ENCODE data around the gene CTTNBP2NL. TPM values are rescaled to one million over a fixed set of nuclear protein-coding genes. Genes with fewer than 3 reads are reported as not detected.
"Not testable (repeated sequence)": the region's sequence is repeated elsewhere in the genome, so short reads cannot be mapped to it uniquely, and the experiment has no call there.

Gene CTTNBP2NL
- polyA plus RNA-seq, 2 of the 4 experiments (the other 2 are of a cell fraction) = 5.8 to 8.7 TPM

DNA sequence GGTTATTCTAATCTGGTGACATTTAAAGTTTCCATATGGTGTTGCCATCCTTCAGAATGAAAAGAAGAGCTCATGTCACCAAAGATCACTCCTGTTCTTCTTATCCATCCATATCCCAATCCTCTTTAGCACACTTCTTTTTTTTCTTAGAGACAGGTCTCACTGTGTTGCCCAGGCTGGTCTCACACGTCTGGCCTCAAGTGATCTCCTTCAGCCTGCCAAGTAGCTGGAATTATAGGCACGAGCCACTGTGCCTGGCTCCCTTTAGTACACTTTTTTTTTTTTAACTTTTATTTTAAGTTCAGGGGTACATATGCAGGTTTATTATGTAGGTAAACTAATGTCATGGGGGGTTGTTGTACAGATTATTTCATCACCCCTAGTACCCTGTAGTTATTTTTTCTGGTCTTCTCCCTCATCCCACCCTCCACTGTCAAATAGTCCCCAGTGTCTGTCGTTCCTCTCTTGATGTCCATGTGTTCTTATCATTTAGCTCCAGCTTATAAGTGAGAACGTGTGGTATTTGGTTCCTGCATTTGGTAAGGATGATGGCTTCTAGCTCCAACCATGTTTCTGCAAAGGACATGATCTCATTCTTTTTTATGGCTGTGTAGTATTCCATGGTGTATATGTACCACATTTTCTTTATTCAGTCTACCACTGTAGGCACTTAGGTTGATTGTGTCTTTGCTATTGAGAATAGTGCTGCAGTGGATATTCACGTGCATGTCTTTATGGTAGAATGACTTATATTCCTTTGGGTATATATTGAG, 40.6 kb downstream of the CTTNBP2NL start:
- FAIRE-seq (no peak), DNase-seq (ENCODE audit: low read depth in 1 of 2, low spot score in 1 of 2) (no peak), ATAC-seq (no peak)
- no peak for TF ChIP-seq ATOH8 (CRISPR knock-in tag; IDR thresholded peaks at IDR 0.05; ENCODE audit: low read depth)
- TF ChIP-seq FOXS1 (CRISPR knock-in tag; IDR thresholded peaks at IDR 0.05) = no peak
- TF ChIP-seq BHLHE40 (IDR thresholded peaks at IDR 0.05; ENCODE audit: low read depth, low read length) = no peak
- no peak for TF ChIP-seq NFE2L2 (conservative IDR thresholded peaks at IDR 0.05; ENCODE audit: low read length)
- TF ChIP-seq CBX2 (IDR thresholded peaks at IDR 0.05; ENCODE audit: borderline replicate concordance, low read depth) = no peak
- no peak for TF ChIP-seq CHD2 (IDR thresholded peaks at IDR 0.05; ENCODE audit: low read length, partially characterized antibody)
- no peak for TF ChIP-seq HDAC2 (IDR thresholded peaks at IDR 0.05)
- TF ChIP-seq, protein P1, sequence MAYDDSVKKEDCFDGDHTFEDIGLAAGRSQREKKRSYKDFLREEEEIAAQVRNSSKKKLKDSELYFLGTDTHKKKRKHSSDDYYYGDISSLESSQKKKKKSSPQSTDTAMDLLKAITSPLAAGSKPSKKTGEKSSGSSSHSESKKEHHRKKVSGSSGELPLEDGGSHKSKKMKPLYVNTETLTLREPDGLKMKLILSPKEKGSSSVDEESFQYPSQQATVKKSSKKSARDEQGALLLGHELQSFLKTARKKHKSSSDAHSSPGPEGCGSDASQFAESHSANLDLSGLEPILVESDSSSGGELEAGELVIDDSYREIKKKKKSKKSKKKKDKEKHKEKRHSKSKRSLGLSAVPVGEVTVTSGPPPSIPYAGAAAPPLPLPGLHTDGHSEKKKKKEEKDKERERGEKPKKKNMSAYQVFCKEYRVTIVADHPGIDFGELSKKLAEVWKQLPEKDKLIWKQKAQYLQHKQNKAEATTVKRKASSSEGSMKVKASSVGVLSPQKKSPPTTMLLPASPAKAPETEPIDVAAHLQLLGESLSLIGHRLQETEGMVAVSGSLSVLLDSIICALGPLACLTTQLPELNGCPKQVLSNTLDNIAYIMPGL (CRISPR knock-in tag; IDR thresholded peaks at IDR 0.05; ENCODE audit: borderline replicate concordance) = no peak
- no peak for TF ChIP-seq NR3C1 (IDR thresholded peaks at IDR 0.05)
- no peak for TF ChIP-seq SREBF2 (IDR thresholded peaks at IDR 0.05)
- TF ChIP-seq, protein P2, sequence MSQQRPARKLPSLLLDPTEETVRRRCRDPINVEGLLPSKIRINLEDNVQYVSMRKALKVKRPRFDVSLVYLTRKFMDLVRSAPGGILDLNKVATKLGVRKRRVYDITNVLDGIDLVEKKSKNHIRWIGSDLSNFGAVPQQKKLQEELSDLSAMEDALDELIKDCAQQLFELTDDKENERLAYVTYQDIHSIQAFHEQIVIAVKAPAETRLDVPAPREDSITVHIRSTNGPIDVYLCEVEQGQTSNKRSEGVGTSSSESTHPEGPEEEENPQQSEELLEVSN (IDR thresholded peaks at IDR 0.05; ENCODE audit: borderline replicate concordance, low read depth) = no peak
- no peak for TF ChIP-seq CHD4 (IDR thresholded peaks at IDR 0.05; ENCODE audit: borderline replicate concordance)
- no peak for TF ChIP-seq NPAS2 (CRISPR knock-in tag; IDR thresholded peaks at IDR 0.05; ENCODE audit: borderline replicate concordance)
- no peak for TF ChIP-seq ZNF302 (CRISPR knock-in tag; IDR thresholded peaks at IDR 0.05)
- TF ChIP-seq, protein P3, sequence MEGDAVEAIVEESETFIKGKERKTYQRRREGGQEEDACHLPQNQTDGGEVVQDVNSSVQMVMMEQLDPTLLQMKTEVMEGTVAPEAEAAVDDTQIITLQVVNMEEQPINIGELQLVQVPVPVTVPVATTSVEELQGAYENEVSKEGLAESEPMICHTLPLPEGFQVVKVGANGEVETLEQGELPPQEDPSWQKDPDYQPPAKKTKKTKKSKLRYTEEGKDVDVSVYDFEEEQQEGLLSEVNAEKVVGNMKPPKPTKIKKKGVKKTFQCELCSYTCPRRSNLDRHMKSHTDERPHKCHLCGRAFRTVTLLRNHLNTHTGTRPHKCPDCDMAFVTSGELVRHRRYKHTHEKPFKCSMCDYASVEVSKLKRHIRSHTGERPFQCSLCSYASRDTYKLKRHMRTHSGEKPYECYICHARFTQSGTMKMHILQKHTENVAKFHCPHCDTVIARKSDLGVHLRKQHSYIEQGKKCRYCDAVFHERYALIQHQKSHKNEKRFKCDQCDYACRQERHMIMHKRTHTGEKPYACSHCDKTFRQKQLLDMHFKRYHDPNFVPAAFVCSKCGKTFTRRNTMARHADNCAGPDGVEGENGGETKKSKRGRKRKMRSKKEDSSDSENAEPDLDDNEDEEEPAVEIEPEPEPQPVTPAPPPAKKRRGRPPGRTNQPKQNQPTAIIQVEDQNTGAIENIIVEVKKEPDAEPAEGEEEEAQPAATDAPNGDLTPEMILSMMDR (IDR thresholded peaks at IDR 0.05) = no peak
- TF ChIP-seq MYC (IDR thresholded peaks at IDR 0.05; ENCODE audit: borderline replicate concordance, low read length) = no peak
- TF ChIP-seq HEYL (CRISPR knock-in tag; IDR thresholded peaks at IDR 0.05) = no peak
- no peak for TF ChIP-seq RCOR1 (IDR thresholded peaks at IDR 0.05; ENCODE audit: low read depth, low read length)
- POLR2A ChIA-PET = no interaction called here
- Histone ChIP-seq H3K4me3 (no peak overlapping the region), H3K4me2 (no peak overlapping the region), H3K27ac (no peak overlapping the region), H3K4me1 (no peaks in the 10 kb centered on the region), H3K9me3 (no peaks in the 10 kb centered on the region)
- WGBS (ENCODE audit: missing lambda C conversion rate) = 89% methylated on average over 5 of the region's 5 CpGs
- CTCF ChIA-PET = interaction anchor here (0.6 kb wide), 1 partner anchor 32 kb away, joined by 3 read pairs; no protein-coding TSS in a partner anchor

DNA sequence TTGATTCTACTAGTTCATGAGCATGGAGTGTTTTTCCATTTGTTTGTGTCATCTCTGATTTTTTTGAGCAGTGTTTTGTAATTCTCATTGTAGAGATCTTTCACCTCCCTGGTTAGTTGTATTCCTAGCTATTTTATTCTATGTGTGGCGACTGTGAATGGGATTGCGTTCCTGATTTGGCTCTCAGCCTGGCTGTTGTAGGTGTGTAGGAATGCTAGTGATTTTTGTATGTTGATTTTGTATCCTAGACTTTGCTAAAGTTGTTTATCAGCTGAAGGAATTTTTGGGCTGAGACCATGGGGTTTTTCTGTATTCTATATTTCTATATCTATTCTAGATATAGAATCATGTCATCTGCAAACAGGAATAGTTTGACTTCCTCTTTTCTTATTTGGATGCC, 42.1 kb downstream of the CTTNBP2NL start:
- H3K9me3 ChIP-seq; H3K4me3 ChIP-seq; H3K4me1 ChIP-seq; H3K27ac ChIP-seq; H3K4me2 ChIP-seq; ATAC-seq; DNase-seq (ENCODE audit: low read depth in 1 of 2, low spot score in 1 of 2); FAIRE-seq; POLR2A ChIA-PET: not testable (repeated sequence)
- 92% methylated on average over 2 of the region's 2 CpGs for WGBS (ENCODE audit: missing lambda C conversion rate)
- CTCF ChIA-PET = interaction anchor here (0.6 kb wide), 1 partner anchor 130 kb away, joined by 3 read pairs; no protein-coding TSS in a partner anchor
